ENCODE results near the gene LRPAP1.

- TF ChIP-seq, protein P1, sequence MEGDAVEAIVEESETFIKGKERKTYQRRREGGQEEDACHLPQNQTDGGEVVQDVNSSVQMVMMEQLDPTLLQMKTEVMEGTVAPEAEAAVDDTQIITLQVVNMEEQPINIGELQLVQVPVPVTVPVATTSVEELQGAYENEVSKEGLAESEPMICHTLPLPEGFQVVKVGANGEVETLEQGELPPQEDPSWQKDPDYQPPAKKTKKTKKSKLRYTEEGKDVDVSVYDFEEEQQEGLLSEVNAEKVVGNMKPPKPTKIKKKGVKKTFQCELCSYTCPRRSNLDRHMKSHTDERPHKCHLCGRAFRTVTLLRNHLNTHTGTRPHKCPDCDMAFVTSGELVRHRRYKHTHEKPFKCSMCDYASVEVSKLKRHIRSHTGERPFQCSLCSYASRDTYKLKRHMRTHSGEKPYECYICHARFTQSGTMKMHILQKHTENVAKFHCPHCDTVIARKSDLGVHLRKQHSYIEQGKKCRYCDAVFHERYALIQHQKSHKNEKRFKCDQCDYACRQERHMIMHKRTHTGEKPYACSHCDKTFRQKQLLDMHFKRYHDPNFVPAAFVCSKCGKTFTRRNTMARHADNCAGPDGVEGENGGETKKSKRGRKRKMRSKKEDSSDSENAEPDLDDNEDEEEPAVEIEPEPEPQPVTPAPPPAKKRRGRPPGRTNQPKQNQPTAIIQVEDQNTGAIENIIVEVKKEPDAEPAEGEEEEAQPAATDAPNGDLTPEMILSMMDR (IDR thresholded peaks at IDR 0.05) = no peak
- TF ChIP-seq USF1 (CRISPR knock-in tag; IDR thresholded peaks at IDR 0.05) (no peak), USF2 (CRISPR knock-in tag; IDR thresholded peaks at IDR 0.05) (no peak), PREB (CRISPR knock-in tag; IDR thresholded peaks at IDR 0.05; ENCODE audit: borderline replicate concordance) (no peak), NR2C2 (CRISPR knock-in tag; IDR thresholded peaks at IDR 0.05) (no peak), ELF4 (CRISPR knock-in tag; IDR thresholded peaks at IDR 0.05; ENCODE audit: low read depth) (no peak), MXD4 (CRISPR knock-in tag; IDR thresholded peaks at IDR 0.05; ENCODE audit: borderline replicate concordance) (no peak), NFYB (CRISPR knock-in tag; conservative IDR thresholded peaks at IDR 0.05; ENCODE audit: low read depth) (no peak)
- TF ChIP-seq, protein P2, sequence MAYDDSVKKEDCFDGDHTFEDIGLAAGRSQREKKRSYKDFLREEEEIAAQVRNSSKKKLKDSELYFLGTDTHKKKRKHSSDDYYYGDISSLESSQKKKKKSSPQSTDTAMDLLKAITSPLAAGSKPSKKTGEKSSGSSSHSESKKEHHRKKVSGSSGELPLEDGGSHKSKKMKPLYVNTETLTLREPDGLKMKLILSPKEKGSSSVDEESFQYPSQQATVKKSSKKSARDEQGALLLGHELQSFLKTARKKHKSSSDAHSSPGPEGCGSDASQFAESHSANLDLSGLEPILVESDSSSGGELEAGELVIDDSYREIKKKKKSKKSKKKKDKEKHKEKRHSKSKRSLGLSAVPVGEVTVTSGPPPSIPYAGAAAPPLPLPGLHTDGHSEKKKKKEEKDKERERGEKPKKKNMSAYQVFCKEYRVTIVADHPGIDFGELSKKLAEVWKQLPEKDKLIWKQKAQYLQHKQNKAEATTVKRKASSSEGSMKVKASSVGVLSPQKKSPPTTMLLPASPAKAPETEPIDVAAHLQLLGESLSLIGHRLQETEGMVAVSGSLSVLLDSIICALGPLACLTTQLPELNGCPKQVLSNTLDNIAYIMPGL (CRISPR knock-in tag; IDR thresholded peaks at IDR 0.05) = no peak
- TF ChIP-seq, protein P3, sequence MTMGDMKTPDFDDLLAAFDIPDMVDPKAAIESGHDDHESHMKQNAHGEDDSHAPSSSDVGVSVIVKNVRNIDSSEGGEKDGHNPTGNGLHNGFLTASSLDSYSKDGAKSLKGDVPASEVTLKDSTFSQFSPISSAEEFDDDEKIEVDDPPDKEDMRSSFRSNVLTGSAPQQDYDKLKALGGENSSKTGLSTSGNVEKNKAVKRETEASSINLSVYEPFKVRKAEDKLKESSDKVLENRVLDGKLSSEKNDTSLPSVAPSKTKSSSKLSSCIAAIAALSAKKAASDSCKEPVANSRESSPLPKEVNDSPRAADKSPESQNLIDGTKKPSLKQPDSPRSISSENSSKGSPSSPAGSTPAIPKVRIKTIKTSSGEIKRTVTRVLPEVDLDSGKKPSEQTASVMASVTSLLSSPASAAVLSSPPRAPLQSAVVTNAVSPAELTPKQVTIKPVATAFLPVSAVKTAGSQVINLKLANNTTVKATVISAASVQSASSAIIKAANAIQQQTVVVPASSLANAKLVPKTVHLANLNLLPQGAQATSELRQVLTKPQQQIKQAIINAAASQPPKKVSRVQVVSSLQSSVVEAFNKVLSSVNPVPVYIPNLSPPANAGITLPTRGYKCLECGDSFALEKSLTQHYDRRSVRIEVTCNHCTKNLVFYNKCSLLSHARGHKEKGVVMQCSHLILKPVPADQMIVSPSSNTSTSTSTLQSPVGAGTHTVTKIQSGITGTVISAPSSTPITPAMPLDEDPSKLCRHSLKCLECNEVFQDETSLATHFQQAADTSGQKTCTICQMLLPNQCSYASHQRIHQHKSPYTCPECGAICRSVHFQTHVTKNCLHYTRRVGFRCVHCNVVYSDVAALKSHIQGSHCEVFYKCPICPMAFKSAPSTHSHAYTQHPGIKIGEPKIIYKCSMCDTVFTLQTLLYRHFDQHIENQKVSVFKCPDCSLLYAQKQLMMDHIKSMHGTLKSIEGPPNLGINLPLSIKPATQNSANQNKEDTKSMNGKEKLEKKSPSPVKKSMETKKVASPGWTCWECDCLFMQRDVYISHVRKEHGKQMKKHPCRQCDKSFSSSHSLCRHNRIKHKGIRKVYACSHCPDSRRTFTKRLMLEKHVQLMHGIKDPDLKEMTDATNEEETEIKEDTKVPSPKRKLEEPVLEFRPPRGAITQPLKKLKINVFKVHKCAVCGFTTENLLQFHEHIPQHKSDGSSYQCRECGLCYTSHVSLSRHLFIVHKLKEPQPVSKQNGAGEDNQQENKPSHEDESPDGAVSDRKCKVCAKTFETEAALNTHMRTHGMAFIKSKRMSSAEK (CRISPR knock-in tag; IDR thresholded peaks at IDR 0.05; ENCODE audit: borderline replicate concordance) = no peak
Observed at GRCh38 chr4:3468154-3468553, 64.1 kb downstream of the LRPAP1 start.
